Left colon (tissue), 2 donors: ENCODE measurements around the gene EIF2A. TPM values are rescaled to one million over a fixed set of nuclear protein-coding genes. Genes with fewer than 3 reads are reported as not detected.
"Not testable (repeated sequence)": the region's sequence is repeated elsewhere in the genome, so short reads cannot be mapped to it uniquely, and the experiment has no call there.

Source experiments
- ATAC-seq: fragments of 200-7000 bp; cut with Tn5 transposase; one replicate; pipeline ENCODE4 v1.9.1; 2020; ENCODE audit warnings: mild to moderate bottlenecking, moderate library complexity
- DNase-seq, 2 donors: peaks; one replicate each; pipeline ENCODE4 v3.0.0-alpha.2; 2020
- intact Hi-C, 2 donors: fragments of 100-400 bp; cut with DNase I in 1 of 2; cut with micrococcal nuclease in 1 of 2; formaldehyde crosslinking; loops; one replicate each; pipeline versions ENCODE4 v1.11.2 to v1.14.0; 2022; cut with DNase I, micrococcal nuclease
- total RNA-seq, 2 donors: library from RNA; stranded (reverse); fragmentation: NEBNext Ultra II Directional; extraction: Animal tissue kit (Norgen Biotek cat#: 25700); gene quantifications; one replicate each; pipeline ENCODE4 v1.2.1, GENCODE V29; 2021
- donor health status: DM: no; HTN: no; CAD: no.
- donor health status: DM: yes; HTN: yes; CAD: no.

Gene EIF2A
- total RNA-seq, 2 donors from 2014 or later, result 56.7 to 72.2 TPM

DNA sequence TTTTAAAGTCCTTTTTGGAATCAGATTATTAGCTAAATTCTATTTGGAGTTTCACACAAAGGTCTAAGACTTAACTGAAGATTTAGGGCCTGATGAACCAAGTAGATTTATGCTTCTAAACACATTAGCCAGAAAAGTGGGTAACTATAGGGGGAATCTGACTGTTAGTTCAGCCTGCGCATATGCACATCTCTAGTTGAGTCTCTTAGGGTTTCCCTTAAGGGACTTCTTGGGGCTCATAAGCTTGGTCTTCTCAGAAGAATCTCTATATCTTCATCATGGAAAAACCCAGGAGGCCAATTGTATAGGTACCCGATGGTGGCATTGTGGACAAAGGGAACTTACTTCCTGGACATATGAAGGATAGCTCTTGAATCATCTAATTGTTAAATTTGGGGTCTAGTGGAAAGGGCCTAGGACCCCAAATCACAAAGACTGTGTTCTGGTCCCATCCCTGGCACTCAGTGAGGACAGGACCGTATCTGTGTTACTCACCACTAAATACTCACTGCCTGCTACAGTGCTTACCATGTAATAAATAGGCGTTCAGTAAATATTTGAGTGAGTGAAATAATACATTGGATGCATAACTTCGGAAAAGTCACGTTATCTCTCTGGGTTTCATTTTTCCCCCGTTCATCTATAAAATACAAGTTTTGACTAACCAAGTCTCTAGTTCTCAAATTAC lies 73.6 kb downstream of the EIF2A start:
- no peak for ATAC-seq
- no peak for DNase-seq
- intact Hi-C loops, result no loop called here

DNA sequence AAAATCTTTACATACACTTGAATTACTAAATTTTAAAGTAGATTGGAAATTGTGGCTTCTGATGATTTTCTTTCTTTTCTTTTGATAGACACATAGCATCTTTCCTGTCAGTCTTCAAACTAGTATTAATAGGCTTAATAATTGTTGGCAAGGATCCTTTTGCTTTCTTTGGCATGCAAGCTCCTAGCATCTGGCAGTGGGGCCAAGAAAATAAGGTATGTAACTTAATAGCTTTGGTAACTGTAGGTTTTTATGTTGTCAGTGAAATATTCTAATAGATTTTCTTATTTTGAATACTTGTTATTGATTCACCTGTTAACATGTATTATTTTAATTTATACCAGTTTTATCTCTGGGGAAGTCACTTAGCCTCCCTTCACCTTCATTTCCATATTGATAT lies 76.4 kb downstream of the EIF2A start:
- intact Hi-C loops, DNase-seq, ATAC-seq: not testable (repeated sequence)

DNA sequence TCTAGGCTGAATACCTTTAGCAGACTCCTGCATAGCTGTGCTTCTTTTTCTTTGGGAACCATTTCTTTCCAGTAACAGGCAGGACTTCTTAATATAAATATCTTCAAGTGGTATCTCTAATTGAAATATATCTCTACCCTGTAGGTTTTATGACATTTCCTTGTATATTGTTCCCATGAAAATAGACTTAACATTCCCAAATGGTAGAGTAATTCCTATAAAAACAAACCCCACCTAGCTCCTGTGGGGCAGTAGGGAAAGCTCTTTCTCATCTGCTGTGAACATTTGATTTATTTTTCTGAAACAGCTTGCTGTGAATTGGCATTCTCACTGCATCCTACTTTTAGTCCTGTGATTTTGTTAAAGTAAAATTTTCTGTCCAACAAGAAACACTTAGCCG lies 77.4 kb downstream of the EIF2A start:
- ATAC-seq (no peak), DNase-seq (no peak)
- intact Hi-C loops, result no loop called here

DNA sequence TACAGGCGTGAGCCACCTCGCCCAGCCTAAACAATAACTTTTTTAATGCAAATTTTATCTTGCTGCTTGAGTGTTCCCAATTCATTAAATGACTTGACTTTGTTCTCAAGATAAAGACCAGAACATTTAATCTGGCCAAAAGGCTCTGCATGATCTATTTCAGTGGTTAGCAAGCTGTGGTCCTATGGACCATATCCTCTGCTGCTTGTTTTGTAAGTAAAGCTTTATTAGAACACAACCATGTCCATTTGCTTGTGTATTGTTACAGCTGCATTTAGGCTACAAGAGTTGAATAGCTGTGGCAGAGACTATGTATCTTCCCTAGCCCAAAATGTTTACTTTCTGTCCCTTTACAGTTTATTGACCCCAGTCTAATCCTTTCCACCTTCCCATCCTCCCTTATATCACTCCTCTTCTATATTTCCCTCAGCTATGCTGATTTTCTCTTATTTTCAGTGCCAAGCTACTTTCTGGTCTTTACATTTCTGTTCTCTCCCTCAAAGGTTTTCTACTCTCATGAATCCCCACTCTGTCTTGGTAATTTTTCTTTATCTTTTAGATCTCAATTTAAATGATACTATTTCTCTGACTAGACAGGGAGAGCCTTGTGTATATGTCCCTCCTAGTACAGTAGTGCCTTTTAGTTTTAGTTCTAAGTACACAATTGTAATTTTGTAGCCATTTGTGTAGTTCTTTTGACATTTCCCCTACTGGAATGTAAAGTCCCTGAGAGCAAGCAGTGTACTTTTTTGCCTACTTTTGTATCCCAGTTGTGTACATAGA lies 79.8 kb downstream of the EIF2A start:
- intact Hi-C loops, result no loop called here
- ATAC-seq (no peak), DNase-seq (no peak)

DNA sequence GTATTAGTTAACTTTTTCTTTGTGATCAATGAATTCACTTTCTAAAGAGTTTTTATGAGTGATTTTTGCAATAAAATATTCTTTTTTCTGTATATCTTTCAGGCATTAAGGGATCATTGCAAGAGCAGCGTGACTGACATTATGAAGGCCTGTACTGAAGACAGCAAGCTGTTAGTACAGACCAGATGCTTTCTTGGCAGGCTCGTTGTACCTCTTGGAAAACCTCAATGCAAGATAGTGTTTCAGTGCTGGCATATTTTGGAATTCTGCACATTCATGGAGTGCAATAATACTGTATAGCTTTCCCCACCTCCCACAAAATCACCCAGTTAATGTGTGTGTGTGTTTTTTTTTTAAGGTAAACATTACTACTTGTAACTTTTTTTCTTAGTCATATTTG lies 81.0 kb downstream of the EIF2A start:
- intact Hi-C loops, result no loop called here

DNA sequence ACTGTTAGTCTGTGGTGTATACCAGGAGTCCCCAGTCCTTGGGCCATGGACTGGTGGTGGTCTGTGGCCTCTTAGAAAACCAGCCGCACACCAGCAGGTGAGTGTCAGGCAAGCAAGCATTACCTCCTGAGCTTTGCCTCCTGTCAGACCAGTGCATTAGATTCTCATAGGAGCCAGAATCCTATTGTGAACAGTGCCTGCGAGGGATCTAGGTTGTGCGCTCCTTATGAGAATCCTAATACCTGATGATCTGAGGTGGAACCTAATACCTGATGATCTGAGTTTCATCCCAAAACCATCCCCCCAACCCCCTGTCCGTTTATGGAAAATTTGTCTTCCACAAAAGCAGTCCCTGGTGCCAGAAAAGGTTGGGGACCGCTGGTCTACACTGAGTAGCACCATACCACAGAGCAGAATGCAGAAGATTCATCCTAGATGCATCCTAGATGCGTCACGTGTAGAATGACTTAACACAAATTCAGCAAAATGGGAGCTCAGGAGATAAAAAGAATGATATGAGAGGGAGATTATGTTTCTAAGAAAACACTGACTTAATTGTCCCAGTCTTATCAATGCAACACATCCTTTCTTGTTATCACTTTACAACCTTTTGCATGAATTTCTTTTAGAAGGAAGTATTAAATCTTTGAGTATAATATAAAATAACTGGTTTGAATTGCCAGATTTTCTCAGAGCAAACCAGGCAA lies 85.1 kb downstream of the EIF2A start:
- intact Hi-C loops, result no loop called here
- ATAC-seq, result no peak
- no peak for DNase-seq

More for the DNA sequence above, 81.0 kb downstream of the EIF2A start:
- DNase-seq, result no peak
- no peak for ATAC-seq

DNA sequence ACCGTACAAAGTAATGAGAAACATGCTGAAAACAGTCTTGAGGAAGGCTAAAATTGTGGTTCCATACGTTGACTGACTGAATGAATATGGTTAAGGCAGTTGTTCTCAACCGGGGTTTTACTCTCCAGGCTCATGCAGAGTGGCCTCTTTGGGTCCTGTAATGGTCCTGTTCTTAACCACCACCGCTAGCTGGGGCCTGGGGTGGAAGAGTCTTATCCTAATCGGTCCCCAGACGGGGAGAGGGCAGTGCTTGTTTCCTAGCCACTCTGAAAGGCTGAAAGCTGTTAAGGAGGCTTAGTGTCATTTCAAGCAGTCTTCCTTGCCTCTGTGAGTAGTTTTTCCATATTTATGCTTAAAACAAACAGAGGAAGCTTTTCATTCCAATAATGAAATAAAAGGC lies 88.5 kb downstream of the EIF2A start:
- DNase-seq, result no peak
- intact Hi-C loops, result no loop called here
- ATAC-seq, result no peak

DNA sequence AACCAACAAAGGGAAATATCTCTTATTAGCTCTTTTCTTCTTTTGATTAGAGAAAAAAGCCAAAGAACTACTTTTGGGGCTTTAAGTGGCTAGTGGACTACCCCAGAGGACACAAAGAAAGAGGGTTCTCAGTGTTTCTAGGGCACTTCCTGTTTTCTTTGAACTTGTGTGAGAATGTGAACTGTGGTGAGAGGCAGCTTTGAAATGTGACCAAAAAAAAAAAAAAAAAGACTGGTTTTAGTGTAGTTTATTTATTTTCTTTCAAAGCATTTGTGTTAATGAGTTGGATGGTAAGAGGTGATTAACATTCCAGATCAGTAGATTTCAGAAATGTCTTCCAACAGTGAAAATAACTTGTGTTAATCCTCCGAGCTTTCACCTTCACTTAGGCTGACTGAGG lies 88.9 kb downstream of the EIF2A start:
- DNase-seq (no peak), ATAC-seq (no peak)
- intact Hi-C loops, result no loop called here

Other genes with a start within 250 kb of the EIF2A start
- gene TSC22D2, start 138.5 kb upstream of the EIF2A start, total RNA-seq, result 10 to 100 TPM; 22.4 to 28.3 TPM
- 100 to 1,000 TPM in 1 of 2 donors, 10 to 100 TPM in 1; 85.0 to 104 TPM for gene SERP1, start 291 bp upstream of the EIF2A start, total RNA-seq
- 100 to 1,000 TPM in 1 of 2 donors, 10 to 100 TPM in 1; 90.9 to 100 TPM for gene SELENOT, start 56.5 kb downstream of the EIF2A start, total RNA-seq
- not detected for gene ERICH6, start 157.1 kb downstream of the EIF2A start, total RNA-seq
- gene SIAH2, start 216.4 kb downstream of the EIF2A start, total RNA-seq, result 10 to 100 TPM; 24.1 to 25.4 TPM